ENCODE measurements around the gene CASP10.
A peak's percentile ranks its signal among the peaks of the same experiment; 100 is the strongest.

GRCh38 chr2:201235860-201236811 is 53.2 kb downstream of the CASP10 start:
- peak; percentile 67 for TF ChIP-seq CTCF (conservative IDR thresholded peaks at IDR 0.05; ENCODE audit: low read depth, low read length)
- no peak for TF ChIP-seq EZH2 (IDR thresholded peaks at IDR 0.05; ENCODE audit: borderline replicate concordance, low read depth, low read length, poor library complexity, severe bottlenecking)

Data from A673 (cell line).